Eye (tissue), 1 donor: Measurements from ENCODE around the gene PRTFDC1.
"Not testable (repeated sequence)": the region's sequence is repeated elsewhere in the genome, so short reads cannot be mapped to it uniquely, and the experiment has no call there.

Experiments
- DNase-seq: peaks from one replicate; pipeline ENCODE4 v3.0.0-alpha.2; 2015

The PRTFDC1 gene

GRCh38 chr10:24929056-24929544 is 23.3 kb downstream of the PRTFDC1 start:
- peak; percentile 68 for DNase-seq

DNA sequence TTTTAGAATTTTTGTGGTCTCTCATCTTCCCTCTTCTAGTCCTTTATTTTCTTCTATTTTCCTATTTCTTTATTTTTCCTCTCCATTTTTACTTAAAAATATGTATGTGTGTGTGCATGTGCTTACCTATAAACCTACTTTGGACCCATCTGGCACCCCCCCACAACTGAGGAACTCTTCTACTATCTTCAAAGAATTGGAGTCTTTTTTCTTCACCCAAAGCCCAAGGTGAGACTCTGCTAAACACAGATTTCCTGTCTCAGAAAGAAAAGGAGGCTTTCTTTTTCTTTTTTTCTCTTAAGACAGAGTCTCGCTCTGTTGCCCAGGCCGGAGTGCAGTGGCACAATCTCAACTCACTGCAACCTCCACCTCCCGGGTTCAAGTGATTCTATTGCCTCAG is 24.2 kb downstream of the PRTFDC1 start:
- DNase-seq = no peak

GRCh38 chr10:24926557-24926956 is 25.8 kb downstream of the PRTFDC1 start:
- no peak for DNase-seq

- no peak for DNase-seq
Measured at GRCh38 chr10:24925799-24926198, 26.6 kb downstream of the PRTFDC1 start.

DNA sequence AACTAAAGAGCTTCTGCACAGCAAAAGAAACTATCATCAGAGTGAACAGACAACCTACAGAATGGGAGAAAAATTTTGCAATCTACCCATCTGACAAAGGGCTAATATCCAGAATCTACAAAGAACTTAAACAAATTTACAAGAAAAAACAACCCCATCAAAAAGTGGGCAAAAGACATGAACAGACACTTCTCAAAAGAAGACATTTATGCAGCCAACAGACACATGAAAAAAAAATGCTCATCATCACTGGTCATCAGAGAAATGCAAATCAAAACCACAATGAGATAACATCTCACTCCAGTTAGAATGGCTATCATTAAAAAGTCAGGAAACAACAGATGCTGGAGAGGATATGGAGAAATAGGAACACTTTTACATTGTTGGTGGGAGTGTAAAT is 27.9 kb downstream of the PRTFDC1 start:
- DNase-seq = not testable (repeated sequence)

DNA sequence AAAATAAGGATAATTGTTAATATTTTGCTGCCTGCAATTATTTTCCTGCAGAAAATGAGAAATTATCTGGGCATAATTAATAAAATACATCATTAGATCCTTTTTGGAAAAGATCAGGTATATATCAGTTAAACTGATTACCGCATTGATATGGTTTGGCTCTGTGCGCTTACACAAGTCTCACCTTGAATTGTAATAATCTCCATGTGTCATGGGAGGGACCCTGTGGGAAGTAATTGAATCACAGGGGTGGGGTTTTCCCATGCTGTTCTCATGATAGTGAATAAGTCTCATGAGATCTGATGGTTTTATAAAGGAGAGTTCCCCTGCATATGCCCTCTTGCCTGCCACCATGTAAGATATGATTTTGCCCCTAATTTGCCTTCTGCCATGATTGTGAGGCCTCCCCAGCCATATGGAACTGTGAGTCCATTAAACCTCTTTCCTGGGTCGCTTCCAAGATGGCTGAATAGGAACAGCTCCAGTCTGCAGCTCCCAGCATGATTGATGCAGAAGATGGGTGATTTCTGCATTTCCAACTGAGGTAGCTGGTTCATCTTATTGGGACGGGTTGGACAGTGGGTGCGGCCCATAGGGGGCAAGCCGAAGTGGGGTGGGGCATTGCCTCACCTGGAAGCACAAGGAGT is 30.1 kb downstream of the PRTFDC1 start:
- DNase-seq = not testable (repeated sequence)

DNA sequence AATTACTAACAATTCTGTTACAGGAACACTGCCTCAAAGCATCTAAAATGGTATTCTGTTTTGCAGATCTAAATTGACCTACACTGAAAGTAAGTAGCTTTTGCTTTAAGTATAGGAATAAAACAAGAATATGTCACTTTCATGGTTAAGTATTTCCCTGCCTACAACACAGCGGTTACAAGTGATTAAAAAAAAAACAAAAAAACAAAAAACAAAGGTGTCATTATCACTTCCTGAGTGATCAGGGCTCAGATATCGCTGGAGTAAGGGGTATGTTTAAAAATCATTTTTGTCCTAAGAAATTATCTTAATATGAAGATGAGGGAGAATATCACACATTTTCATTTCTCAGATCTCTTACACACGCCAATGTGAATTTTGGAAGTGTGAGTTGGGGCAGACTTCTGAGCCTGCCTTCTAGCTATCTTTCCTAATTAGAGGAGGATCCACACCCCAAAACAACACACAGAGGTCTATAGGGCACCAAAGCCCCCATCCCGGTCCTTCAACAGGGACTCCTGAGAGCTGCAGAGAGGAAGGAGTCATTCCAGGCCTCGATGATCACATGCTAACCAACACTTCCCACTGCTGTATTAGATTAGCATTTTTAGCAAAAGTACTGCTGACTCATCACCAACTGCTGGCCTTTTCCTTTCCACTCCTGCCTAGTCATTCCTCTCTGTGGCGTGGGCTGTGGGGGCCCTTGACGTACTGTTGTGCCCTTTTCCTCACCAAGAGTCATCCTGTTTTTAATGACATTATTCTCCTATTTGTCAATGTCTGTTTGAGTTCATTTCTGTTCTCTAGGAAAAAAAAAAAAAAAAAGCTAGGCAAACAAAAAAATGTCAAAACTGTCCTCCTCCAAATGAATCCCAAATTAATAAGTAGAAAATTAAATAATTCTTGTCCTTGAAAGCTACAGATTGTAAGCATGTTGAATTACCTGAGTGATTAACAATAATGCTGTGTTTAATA is 31.2 kb downstream of the PRTFDC1 start:
- DNase-seq = no peak

GRCh38 chr10:24920192-24920591 is 32.2 kb downstream of the PRTFDC1 start:
- not testable (repeated sequence) for DNase-seq

DNA sequence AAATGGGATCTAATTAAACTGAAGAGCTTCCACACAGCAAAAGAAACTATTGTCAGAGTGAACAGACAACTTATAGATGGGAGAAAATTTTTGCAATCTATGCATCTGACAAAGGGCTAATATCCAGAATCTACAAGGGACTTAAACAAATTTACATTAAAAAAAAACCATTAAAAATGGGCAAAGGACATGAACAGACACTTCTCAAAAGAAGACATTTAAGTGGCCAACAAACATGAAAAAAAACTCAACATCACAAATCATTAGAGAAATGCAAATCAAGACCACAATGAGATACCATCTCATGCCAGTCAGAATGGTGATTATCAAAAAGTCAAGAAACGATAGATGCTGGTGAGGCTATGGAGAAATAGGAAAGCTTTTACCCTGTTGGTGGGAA is 32.8 kb downstream of the PRTFDC1 start:
- DNase-seq = not testable (repeated sequence)

DNA sequence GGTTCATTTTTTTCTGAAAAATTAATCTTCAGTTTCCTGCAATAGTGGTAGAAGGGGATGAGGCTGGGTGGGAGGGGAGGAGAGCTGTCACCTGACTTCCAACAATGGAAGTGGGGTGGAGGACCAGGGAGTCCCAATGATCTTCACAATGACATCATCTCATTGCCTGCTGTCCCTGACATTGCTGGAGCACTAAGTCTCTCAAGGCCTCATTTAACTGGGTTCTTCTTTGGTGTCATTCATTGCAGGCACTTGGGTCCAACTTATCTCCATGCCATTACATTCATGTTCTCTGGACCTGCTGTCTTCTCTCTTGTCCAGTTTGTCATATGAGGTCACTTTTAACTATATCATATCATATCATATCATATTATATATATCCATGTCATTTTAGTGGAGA is 34.4 kb downstream of the PRTFDC1 start:
- DNase-seq = no peak

- no peak for DNase-seq
Measured at GRCh38 chr10:24917493-24917892, 34.9 kb downstream of the PRTFDC1 start.

GRCh38 chr10:24916365-24916764 is 36.0 kb downstream of the PRTFDC1 start:
- DNase-seq = no peak

- DNase-seq = no peak
Measured at GRCh38 chr10:24915304-24915703, 37.1 kb downstream of the PRTFDC1 start.

DNA sequence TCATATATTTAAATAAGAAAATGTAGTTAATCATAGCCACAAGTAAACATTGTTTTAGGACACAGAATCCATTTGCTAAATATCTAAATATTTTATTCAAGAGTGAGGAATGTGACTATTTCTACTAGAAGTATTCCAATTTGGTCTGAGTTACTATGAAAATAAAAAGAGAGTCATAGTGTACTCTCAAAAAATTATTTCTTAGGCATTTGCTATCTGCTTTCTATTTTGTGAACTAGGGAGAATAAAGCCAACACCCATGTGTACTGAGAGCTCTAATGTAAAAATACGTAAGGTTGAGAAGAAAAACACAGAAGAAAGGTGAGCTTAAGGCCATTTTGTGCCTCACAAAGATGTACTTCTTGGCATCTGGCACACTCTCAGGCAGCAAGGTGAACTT is 38.3 kb downstream of the PRTFDC1 start:
- no peak for DNase-seq

- no peak for DNase-seq
Measured at GRCh38 chr10:24912215-24912614, 40.2 kb downstream of the PRTFDC1 start.

DNA sequence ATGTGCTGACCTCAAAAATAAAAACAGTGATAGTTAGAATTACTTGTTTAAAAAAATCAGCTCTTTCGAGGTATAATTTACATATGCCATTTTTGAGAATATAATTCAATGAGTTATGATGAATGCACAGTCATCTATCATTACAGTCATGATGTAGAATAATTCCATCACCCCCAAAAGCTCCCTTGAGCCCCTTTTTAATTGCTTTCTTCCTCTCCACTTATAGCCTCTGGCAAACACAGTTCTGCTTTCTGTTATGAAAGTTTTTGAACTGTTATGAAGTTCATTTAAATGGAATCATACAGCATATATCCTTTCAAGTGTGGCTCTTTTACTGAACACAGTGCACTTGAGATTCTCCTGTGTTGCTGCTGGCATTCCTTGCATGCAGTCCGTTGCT is 41.4 kb downstream of the PRTFDC1 start:
- DNase-seq = no peak

GRCh38 chr10:24910574-24910973 is 41.8 kb downstream of the PRTFDC1 start:
- no peak for DNase-seq

DNA sequence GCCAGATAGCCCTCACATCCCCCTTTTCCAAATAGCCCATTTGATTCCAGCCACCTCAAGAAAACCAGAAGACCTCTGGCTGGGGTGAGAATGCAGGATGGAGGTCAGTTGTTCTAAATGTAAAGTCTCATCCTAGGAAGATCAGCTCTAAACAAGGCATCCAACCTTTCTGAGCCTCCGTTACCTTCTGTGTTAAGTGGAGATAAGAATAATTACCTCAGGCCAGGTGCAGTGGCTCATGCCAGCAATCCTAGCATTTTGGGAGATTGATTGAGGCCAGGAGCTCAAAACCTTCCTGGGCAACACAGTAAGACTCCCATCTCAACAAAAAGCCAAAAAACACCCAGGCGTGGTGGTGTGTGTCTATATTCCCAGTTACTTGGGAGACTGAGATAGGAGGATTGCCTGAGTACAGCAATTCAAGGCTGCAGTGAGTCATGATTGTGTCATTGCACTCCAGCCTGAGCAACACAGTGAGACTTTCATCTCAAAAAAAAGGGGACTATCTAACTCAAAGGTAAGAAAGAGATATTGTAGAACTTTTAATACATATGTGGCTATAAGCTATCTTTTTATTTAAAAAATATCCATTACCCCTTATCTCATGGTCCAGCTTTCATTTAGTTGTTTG is 43.5 kb downstream of the PRTFDC1 start:
- no peak for DNase-seq

- DNase-seq = no peak
Measured at GRCh38 chr10:24907956-24908355, 44.5 kb downstream of the PRTFDC1 start.

DNA sequence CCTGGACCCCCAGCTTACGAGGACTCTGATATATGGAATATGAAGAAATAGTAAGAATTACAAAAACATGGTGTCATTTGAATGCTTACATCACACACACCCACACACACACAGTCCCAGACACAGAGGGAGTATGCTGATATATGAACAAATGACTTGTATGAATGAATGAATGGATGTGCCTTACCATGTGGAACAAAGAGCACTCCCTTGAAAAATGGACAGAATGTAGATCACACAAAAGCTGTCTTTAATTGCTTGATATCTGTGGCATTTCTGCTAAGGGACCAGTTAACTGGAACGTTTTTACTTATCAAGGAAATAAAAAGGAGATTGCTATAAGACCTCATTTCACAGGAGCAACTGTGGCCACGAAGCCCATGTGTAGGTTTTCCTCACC is 46.0 kb downstream of the PRTFDC1 start:
- no peak for DNase-seq

- no peak for DNase-seq
Measured at GRCh38 chr10:24904824-24905223, 47.6 kb downstream of the PRTFDC1 start.

DNA sequence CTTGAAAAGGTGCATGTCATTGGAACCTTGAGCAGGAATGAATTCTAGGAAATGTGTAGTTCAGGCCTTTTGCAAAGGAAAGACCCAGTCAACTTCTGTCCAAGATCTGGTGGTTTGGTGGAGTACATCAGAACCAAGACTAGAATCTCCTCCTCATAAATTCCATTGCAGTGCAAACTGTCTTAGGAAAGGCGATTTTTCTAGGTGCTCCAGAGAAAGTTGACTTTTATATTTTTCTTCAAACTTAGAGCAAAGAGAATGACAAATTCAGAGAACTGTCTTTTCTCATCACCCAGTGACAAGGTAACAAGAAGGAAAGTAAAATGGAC is 50.0 kb downstream of the PRTFDC1 start:
- no peak for DNase-seq

DNA sequence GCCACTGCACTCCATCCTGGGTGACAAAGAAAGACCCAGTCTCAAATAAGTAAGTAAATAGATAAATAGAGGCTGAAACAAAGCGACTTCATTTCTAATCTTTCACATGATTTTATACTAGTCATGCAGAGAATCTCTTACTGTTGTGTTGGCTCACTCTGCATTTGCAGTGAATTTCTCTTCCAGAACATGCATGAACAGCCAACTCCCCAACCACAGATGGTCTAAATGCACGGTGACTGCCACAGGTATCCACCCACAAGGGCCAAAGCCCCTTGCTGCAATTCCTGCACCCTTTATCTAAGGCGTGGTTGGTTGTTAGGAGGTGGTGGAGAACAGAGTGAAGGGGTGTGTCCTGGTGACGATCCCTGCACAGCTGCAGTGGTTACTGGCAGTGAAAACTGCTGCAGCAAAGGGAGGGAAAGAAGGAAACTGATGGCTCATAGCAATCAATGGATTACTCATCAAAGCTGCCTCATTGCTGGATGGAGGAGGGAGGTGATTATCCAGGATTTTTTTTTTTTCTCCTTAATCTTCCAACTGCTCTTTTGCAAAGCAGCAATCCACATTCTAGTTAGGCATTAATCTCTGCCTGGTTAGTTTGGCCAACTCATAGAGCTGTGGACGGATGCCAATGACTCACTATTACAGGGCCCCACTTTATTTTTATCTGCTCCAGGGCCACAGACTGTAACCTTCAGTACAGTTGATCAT is 50.6 kb downstream of the PRTFDC1 start:
- peak; percentile 32 for DNase-seq
